ENCODE measurements around the gene KRT84. TPM values are rescaled to one million over a fixed set of nuclear protein-coding genes. Genes with fewer than 3 reads are reported as not detected.
A peak's percentile ranks its signal among the peaks of the same experiment; 100 is the strongest.
"Not testable (repeated sequence)": the region's sequence is repeated elsewhere in the genome, so short reads cannot be mapped to it uniquely, and the experiment has no call there.

Gene KRT84
- total RNA-seq, 1 donor from 2014 or later = not detected

- ATAC-seq = no peak
- no peak for DNase-seq (ENCODE audit: low spot score)
These were observed 26.4 kb upstream of the KRT84 start for GRCh38 chr12:52411815-52412214.

GRCh38 chr12:52410589-52411248 lies 25.3 kb upstream of the KRT84 start:
- ATAC-seq; DNase-seq (ENCODE audit: low spot score): not testable (repeated sequence)

- no peak for ATAC-seq
- DNase-seq (ENCODE audit: low spot score) = no peak
These were observed 22.5 kb upstream of the KRT84 start for GRCh38 chr12:52407918-52408317.

GRCh38 chr12:52405922-52406385 lies 20.5 kb upstream of the KRT84 start, which contains the start of gene KRT82:
Gene KRT82, minus strand, starts transcription at chr12:52406335. Its CDS starts 58 bp downstream, at chr12:52406277.
- DNase-seq (ENCODE audit: low spot score) (no peak), ATAC-seq (no peak)

- DNase-seq (ENCODE audit: low spot score) = no peak
- ATAC-seq = no peak
These were observed 19.5 kb upstream of the KRT84 start for GRCh38 chr12:52404951-52405350.

- no peak for DNase-seq (ENCODE audit: low spot score)
- no peak for ATAC-seq
These were observed 18.1 kb upstream of the KRT84 start for GRCh38 chr12:52403561-52403960.

- ATAC-seq (no peak), DNase-seq (ENCODE audit: low spot score) (no peak)
These were observed 17.6 kb upstream of the KRT84 start for GRCh38 chr12:52402873-52403540.

GRCh38 chr12:52402377-52402776 lies 16.9 kb upstream of the KRT84 start:
- DNase-seq (ENCODE audit: low spot score) (no peak), ATAC-seq (no peak)

- no peak for DNase-seq (ENCODE audit: low spot score)
- no peak for ATAC-seq
These were observed 16.5 kb upstream of the KRT84 start for GRCh38 chr12:52401926-52402325.

GRCh38 chr12:52401526-52401925 lies 16.1 kb upstream of the KRT84 start:
- DNase-seq (ENCODE audit: low spot score) = no peak
- no peak for ATAC-seq

GRCh38 chr12:52400906-52401305 lies 15.5 kb upstream of the KRT84 start:
- ATAC-seq (no peak), DNase-seq (ENCODE audit: low spot score) (no peak)

- ATAC-seq = no peak
- no peak for DNase-seq (ENCODE audit: low spot score)
These were observed 14.3 kb upstream of the KRT84 start for GRCh38 chr12:52399756-52400155.

GRCh38 chr12:52398176-52398575 lies 12.7 kb upstream of the KRT84 start:
- no peak for ATAC-seq
- no peak for DNase-seq (ENCODE audit: low spot score)

- DNase-seq (ENCODE audit: low spot score) (no peak), ATAC-seq (no peak)
These were observed 11.2 kb upstream of the KRT84 start for GRCh38 chr12:52396656-52397055.

GRCh38 chr12:52395761-52396434 lies 10.4 kb upstream of the KRT84 start:
- peak; percentile 42 for ATAC-seq
- DNase-seq (ENCODE audit: low spot score) = no peak

GRCh38 chr12:52394836-52395405 lies 9.5 kb upstream of the KRT84 start:
- ATAC-seq (no peak), DNase-seq (ENCODE audit: low spot score) (no peak)

GRCh38 chr12:52392465-52393007 lies 7.1 kb upstream of the KRT84 start:
- no peak for ATAC-seq
- DNase-seq (ENCODE audit: low spot score) = no peak

GRCh38 chr12:52391618-52392002 lies 6.2 kb upstream of the KRT84 start:
- DNase-seq (ENCODE audit: low spot score) = no peak
- peak; percentile 31 for ATAC-seq

GRCh38 chr12:52390739-52391617 lies 5.5 kb upstream of the KRT84 start:
- DNase-seq (ENCODE audit: low spot score) = no peak
- peak; percentile 38 for ATAC-seq
